Activated naive CD4-positive, alpha-beta T cell treated with Interleukin-2 at 50 U/mL for 16 hours (primary cell): ENCODE results near the gene GADD45A.

Source experiments
- DNase-seq: peaks from one replicate; pipeline ENCODE4 v3.0.0-alpha.2; 2020

GADD45A gene

DNA sequence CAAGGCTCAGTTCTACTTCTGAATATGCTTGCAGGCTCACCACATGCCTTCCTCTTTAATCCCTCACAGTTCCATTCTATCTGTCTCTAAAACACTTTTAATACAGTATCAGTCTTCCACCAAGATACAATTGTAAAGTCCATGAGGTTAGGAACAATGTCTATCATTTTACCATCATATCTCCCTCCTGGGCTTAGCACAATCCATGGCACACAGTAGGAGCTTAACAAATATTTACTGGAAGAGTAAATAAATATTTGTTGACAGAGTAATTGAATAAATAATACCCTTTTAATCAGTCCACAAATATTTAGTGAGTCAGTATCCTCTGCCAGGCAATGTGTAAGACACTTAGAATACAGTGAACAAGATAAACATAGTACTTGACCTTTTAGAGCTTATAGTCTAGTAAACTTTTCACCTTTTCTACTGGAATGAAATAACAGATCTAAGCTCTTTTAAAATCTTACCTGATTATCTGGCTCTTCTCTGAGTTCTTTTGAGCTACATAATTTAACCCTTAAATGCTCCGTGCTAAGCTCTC is 12.7 kb upstream of the GADD45A start:
- DNase-seq, result no peak

DNA sequence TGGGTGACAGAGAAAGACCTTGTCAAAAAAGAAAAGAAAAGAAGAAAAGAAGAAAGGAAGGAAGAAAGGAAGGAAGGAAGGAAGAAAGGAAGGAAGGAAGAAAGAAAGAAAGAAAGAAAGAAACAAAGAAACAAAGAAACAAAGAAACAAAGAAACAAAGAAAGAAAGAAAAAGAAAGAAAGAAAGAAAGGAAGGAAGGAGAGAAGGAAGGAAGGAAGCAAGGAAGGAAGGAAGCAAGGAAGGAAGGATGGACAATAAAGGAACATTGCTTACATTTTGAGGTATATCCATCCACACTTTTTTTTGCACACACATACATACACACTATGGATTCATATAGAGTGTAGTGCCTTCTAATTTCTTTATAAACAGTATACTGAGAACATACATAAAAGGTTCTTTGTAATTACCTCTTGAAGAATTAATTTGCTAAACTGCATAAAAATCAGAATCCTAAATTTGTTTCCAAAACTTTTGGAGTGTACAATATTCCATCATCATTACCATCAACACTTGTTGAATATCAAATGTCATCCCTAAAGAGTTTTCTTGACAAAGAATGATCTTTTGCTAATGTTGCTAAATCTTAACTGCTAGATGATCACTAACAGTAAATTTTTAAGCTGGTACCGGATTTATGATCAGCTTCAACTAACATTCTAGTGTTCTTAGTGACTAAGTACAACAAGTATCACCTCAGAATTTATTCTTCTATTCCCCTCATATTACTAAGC is 11.4 kb upstream of the GADD45A start:
- DNase-seq, result no peak

DNA sequence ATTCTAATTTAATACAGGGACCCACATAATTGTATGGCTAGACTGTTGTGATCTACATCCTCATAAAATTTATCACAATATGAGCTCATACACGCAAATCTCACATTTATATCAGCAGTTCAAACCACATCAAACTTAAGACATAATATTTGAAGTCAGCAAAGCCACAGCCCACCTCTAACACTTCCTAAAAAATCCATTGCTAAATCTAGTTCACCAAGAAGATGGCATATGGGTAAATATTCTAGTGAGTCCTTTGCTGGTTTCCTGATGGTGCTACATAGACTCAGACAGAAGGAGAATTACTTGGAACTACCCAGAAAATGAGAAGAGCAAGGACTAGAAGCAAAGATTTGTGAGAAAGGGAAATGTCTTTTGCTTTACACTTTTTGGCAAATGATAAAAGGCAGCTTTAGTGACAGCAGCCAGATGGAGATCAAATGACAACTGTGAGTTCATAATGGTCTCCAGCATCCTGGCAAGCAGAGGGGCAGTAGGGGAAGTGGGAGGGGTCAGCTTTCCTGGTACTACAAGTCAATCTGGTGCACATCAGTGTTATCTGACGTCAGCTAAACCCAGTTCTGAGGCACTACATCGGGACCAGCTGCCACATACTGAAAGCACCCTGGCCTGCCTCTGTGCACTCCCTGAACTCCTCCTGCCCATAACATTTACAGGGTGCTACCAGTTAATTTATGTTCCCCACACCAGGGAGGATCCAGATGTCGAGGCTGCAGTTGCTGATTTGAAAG is 10.6 kb upstream of the GADD45A start:
- peak; percentile 16 for DNase-seq

DNA sequence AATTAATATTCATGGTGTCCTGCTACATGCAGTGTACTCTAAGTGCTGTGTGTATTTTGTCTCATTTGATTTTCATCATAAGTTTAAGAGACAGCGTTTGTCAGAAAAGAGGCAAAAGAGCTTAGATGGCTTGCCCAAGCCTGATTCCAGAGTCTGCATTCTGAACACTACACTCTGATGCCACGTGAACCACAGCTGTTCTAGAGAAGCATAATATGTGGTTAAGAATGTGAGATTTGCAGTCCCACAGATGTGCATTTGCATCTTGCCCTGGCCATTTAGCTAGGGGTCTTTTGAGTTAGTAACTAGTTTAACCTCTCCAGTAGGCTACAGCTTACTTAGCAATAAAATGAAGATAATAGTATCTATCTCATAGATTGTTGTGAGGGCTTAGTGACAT is 9.2 kb upstream of the GADD45A start:
- no peak for DNase-seq

DNA sequence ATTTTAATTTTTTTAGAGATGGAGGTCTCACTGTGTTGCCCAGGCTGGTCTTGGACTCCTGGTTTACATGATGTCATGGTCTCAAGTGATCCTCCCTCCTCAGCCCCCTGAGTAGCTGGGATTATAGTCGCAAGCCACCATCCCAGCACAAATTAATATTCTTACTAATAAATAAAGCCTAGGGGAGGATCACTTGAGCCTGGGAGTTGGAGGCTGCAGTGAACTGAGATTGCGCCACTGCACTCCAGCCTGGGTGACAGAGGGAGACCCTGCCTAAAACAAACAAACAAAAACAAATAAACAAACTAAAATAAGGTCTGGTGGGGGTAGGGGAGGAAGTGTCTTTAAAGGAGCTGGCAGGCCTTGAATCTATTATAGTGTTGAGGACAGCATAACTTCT is 8.7 kb upstream of the GADD45A start:
- no peak for DNase-seq

DNA sequence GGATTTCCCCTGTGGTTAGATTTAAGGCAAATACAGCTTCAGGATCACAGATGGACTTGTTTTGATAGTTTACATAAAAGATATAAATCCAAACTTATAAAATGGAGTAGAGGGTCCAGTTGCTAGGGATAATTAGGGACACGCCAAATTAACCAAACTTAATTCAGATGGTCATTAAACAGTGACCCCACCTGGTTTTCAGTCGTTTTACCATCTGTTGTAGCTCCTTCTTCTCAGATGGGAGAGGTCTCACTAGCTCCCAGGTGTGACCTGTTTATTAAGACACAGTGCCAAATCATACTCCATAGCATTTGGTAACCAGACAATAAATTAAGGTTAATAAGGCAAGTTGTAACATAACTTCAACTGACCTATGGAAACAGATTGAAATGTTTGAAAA is 8.1 kb upstream of the GADD45A start:
- no peak for DNase-seq

DNA sequence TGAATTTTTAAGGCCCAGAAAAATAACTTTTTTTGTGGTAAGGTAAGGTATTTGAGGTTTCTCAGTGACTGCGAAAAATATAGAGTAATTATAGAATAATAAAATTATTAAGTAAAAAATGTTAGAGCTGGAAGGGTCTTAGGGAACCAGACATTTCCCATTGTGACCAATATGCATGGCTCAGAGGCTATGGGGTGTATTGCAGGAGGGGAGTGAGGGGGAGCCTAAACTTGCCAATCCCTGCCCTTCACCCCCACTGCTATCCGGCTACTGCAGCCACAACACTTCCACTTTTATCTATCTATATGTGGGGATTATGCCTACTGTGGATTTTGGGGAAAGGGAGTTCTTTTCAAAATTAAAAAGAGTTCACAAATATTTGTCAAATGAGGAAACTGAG is 7.6 kb upstream of the GADD45A start:
- DNase-seq, result no peak

DNA sequence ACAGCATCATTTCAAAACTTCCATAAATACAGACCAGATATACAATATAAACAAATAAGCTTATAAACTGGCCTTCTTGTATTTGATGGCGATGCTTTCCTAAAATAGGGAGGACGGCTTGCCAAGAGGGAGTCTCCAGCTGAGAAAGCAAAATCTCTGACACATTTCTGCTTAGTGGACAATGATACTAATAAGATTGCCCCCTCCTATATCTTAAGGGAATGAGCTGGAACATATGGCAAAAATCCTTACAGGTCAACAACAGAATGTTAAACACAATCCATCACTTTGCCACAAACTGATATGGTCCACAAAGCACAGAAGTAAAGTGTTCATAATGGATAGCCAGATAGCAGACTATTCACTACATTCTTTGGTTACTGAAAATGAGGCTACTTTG is 7.1 kb upstream of the GADD45A start:
- DNase-seq, result no peak

DNA sequence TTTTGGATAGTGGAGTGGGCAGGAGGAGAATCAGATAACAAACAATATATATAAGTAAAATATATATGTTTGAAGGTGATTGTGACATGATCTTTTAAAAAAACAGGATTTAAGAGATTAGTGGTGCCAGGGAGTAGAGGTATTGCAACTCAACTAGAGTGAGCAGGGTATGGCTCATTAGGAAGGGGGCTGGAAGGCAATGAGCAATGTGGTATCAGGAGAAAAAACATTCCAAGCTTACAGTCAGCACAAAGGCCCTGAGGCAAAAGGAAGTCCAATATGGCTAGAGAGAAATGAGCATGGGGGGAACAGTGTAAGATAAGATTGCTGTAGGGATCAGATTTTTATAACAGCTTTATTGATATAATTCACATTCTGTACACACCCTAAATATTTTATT is 5.3 kb upstream of the GADD45A start:
- DNase-seq, result no peak

DNA sequence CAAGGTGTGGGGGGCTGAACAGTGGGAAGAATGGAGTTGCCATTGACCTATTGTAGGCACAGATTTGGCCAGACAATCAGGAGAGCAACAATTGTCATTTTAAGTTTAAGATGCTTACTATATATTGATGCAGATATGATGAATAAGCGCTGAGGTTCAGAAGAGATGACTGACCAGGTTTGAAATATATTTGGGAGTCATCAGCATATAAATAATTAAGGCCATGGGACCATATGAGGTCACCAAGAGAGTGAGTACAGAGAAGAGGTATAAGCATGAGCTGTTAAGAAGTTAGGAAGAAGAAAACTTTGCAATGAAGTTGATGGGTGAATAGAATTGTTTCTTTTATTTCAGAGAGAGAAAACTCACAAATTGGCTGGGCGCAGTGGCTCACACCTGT is 4.5 kb upstream of the GADD45A start:
- no peak for DNase-seq

DNA sequence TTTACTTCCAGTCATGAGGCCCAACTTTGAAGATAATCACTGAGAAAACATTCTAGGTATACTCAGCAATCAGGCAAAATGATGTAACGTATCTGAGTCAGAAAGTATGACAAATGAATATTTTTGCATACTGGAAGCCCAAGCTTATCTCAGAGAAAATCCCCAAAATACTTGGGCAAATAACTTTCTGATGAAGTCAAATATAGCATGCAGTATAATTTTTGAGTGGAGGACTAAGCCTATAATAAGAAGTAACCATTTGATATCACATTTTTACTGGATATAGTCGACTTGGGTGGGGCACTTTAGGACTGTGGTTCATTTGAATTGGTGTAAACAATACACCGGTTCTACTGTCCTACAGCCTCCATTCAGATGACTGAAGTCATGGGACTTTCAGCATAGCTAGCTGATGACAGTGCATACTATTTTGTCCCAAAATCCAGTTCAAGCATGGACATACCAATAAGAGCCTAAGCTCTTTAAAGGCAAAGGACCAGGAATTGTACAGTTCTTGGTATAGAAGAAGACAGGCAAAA is 2.3 kb upstream of the GADD45A start:
- no peak for DNase-seq

DNA sequence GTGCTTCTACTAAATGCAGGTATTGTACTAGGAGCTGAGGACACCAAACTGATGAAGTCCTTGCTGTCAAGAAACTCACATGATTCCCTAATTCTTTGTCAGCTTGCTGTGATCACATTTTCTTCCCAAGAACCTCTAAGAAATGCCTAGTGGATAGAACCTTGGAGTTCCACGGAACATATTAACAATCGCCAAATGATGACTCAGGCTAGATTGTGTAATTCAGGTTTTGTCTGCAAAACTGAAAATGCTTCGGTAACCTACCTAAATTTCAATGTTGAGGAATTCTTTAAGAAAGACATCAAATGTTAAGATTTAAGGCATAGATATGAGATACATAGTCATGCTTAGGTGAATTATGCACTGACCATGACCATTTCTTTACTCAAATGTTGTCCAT is 1.7 kb upstream of the GADD45A start:
- no peak for DNase-seq

DNA sequence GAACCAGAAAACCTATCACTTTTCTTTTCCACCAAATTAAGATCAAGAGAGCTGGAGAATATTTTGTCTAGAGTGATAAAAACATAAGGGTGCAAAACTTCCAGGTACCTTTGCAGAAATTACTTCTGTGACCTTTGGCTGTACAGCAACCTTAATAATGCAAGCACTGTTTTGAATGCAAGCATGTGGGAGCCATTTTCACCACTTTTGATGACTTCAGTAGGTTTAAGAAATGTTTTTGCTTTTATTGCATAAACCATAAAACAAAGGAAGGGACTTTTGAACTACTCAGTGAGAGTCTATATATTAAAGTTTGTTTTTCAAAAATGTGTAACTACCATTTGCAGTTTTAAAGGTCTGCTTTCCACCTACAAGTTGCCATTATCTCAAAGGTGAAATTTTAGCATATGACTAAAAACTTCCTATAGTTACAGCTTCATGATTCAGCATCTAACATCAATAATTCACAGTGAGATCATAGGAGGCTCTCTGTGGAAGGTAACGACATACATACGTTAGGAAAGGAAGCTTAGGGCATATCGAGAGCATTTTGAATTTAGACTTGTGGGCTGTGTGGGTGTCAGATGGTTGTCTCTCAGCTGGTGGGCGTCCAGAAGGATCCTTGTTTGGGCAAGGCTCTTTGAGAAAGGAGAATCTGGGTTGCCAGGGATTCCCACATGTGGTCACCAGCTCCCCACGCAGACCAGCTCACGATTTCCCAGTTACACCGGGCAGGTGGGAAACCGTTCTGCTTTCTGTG is 1.1 kb upstream of the GADD45A start:
- peak; percentile 66 for DNase-seq

DNA sequence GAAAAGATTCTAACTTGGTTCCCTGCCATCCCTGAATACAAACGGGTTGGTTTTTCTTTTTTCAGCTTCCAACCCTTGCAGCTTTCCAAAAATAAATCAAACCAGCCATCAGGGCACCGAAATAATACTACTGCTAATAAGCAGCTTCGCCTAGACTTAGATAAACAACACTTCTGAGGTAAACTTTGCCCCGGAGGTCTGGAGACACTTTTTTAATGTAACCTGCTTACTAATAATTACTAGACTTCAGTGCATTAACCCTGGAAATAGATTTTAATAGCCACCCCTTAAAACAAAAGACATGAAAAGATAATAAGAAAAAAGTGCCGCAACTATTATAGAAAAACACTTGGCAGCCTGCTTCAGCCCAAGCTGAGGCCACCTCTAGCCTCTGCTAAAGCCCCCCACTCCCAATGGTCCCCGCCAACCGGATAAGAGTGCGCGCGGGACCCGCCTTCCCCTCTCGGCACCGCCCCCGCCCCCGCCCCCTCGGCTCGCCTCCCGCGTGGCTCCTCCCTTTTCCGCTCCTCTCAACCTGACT is 405 bp upstream of the GADD45A start:
- DNase-seq, result no peak

DNA sequence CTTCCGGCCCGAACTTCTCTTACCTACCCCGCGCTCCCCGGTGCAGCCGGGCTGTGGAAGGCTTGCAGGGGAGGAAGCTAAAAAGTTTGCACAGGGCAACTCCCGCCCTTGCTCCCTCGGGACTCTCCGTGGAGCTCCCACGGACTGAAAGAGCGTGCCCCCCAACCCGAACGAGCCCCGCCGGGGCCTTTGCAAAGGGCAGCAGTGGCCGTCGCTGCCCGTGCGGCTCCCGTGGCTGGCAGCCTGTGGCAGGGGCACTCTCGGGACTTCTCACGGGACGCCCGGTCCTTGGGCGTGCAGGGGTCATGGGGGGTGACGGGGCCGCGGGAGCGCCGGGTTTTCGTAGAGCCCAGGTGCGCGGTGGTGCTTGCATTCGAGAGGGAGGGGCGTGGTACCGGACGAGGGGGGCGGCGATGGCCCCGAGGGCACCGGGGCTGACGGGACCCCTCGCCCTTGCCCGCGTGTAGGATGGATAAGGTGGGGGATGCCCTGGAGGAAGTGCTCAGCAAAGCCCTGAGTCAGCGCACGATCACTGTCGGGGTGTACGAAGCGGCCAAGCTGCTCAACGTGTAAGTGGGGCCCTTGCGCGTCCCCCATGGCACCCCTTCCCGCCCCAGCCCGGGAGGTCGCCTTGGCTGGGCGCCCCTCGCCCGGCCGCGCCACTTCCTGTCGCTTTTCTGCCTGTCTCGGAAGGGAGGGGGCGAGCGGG is 711 bp downstream of the GADD45A start:
- DNase-seq, result peak; percentile 63

DNA sequence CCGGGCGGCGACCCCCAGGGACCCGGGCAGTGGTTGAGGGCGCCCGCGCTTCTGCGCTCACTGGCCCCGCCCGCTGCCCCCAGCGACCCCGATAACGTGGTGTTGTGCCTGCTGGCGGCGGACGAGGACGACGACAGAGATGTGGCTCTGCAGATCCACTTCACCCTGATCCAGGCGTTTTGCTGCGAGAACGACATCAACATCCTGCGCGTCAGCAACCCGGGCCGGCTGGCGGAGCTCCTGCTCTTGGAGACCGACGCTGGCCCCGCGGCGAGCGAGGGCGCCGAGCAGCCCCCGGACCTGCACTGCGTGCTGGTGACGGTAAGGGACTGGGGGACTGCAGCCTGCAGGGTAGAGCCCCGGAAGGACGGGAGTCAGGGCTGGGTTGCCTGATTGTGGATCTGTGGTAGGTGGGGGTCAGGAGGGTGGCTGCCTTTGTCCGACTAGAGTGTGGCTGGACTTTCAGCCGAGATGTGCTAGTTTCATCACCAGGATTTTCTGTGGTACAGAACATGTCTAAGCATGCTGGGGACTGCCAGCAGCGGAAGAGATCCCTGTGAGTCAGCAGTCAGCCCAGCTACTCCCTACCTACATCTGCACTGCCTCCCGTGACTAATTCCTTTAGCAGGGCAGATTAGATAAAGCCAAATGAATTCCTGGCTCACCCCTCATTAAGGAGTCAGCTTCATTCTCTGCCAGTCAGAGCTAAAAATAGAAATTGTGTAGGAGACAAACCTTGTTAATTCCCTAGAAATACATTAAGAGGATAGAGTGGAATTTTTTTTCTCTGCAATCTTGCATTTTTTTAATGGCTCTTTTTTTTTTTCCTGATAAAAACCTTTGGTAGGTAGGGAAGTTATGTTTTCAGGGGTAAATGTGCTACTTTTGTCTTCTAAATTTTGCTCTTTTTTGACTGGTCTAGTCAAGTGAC is 1.5 kb downstream of the GADD45A start:
- peak; percentile 55 for DNase-seq

DNA sequence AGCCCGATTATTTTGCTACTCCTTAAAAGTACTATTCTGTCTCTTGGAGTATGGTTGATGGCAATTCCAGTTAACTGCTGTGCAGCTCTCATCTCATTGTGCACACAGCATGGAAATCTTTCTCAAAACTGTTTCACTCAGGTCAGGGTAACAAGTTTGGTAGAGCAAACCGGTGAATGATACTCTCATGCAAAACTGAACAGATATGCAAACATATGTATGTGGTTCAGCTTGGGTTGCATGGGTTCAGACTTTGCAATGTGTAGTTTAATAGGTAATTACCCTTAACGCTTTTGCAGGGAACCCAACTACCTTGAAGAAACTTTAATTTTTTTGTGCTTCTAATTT is 2.2 kb downstream of the GADD45A start:
- no peak for DNase-seq

DNA sequence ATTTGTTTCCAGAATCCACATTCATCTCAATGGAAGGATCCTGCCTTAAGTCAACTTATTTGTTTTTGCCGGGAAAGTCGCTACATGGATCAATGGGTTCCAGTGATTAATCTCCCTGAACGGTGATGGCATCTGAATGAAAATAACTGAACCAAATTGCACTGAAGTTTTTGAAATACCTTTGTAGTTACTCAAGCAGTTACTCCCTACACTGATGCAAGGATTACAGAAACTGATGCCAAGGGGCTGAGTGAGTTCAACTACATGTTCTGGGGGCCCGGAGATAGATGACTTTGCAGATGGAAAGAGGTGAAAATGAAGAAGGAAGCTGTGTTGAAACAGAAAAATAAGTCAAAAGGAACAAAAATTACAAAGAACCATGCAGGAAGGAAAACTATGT is 2.6 kb downstream of the GADD45A start:
- DNase-seq, result no peak

DNA sequence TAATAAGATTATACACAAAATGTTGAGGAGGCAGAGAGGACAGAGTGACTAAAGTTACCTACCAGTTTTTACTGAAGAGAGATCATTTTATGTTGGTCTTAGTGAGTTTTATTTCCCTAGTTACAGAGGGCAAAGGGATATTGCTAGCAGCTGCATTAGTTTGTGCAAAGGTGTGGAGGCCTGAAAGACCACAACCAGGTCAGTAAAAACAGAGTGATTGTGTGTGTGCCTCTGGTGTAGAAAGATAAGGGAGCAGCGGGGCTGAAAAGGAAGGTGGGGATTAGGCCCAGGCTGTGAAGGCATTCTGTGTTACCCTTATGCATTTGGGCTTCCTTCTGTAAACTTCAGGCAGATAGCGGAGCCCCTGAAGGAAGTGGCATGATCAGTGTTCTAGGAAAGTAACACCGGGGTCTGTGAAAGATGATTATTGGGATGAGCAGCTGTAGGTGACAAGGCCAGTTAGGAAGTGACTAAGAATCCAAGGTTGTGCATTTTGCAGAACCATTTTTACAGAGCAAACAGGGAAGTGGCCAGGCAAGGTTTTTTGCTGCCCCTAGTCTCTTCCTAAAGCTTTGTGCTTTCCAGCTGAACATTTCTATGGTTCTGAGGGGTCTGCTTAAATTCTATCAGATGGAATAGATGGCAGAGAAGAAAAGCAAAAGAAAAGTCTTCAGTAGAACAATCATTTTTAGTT is 3.7 kb downstream of the GADD45A start:
- no peak for DNase-seq

DNA sequence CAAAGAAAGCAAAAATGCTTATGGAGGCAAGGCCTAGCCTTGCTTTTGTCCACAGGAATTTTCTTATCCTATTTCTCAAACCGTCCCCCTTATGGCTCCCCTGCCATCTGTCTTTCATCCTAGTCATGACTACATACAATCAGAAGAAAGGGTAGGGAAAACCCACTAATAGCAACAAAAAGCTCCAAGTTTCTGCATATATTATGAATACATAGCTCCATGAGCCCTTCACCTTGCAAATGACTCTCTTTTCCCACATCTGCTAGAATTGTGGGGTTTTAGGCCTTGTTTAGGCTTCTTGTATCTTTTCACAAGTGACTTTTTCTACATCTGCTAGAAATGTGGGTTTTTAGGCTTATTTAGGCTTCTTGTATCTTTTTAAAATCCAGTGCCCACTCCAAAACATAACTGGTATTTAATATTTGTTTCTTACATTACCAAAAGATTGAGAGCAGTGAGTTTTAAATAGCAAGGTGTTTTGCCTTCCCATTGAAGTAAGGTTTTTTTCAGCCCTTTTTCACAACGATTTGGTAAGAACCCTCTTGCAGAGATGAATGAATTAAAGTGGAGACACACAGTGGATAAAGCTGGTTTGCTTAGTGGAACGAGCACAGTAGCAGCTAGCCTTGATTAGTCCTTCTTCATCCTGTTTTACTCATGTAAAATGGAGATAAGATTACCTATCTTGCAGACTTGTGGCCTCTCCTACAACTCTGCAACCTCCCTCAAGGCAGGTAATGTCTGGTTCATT is 4.4 kb downstream of the GADD45A start:
- no peak for DNase-seq
